Activated CD8-positive, alpha-beta memory T cell treated with anti-CD3 and anti-CD28 coated beads for 36 hours (primary cell): ENCODE results near the gene DPF1. TPM values are rescaled to one million over a fixed set of nuclear protein-coding genes. Genes with fewer than 3 reads are reported as not detected.

ENCODE experiments used
- CTCF ChIA-PET: fragments of 350-600 bp; sonication (Branson Sonifier 250); formaldehyde crosslinking; loops from one replicate; lab custom pipeline; 2021; ENCODE audit warnings: antibody characterized with exemption; lab: Charles Lee
- POLR2A ChIA-PET: fragments of 350-600 bp; sonication (Branson Sonifier 250); formaldehyde crosslinking; loops from one replicate; lab custom pipeline; 2021; ENCODE audit warnings: antibody characterized with exemption; lab: Charles Lee
- total RNA-seq, 2 experiments: library from RNA; stranded (reverse); gene quantifications; one replicate each; pipeline ENCODE4 v1.2.3, GENCODE V29; 2021

The DPF1 gene
- total RNA-seq, 2 experiments from 2014 or later = 0.48 to 0.65 TPM

- ChIA-PET POLR2A (no interaction called here), CTCF (interaction anchor here (1.2 to 1.4 kb wide), 2 partner anchors 35 to 289 kb away, joined by 4 read pairs; no protein-coding TSS in a partner anchor)
These were observed 32.3 kb downstream of the DPF1 start for GRCh38 chr19:38191747-38192146.

DNA sequence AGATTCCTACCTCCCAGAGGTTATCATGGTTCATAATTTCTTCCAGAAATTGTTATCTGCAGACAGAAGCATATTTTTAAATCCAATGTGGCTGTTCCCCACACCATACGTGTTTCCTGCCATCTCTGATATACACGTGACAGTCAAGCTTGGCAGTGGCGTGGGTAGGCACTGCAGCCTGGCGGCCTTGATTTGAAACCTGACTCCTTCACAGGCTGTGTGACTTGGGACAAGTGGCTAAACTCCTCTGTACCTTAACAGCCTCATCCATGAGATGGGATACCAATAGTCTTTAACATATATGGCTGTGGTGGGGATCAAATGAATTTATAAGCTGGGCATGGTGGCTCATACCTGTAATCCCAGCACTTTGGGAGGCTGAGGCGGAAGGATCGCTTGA lies 33.2 kb downstream of the DPF1 start:
- ChIA-PET POLR2A (no interaction called here), CTCF (interaction anchor here (1.2 to 1.4 kb wide), 2 partner anchors 36 to 288 kb away, joined by 4 read pairs; no protein-coding TSS in a partner anchor)

GRCh38 chr19:38190061-38190460 lies 34.0 kb downstream of the DPF1 start:
- ChIA-PET POLR2A (no interaction called here), CTCF (interaction anchor here (1.4 kb wide), 1 partner anchor 287 kb away, joined by 4 read pairs; no protein-coding TSS in a partner anchor)

DNA sequence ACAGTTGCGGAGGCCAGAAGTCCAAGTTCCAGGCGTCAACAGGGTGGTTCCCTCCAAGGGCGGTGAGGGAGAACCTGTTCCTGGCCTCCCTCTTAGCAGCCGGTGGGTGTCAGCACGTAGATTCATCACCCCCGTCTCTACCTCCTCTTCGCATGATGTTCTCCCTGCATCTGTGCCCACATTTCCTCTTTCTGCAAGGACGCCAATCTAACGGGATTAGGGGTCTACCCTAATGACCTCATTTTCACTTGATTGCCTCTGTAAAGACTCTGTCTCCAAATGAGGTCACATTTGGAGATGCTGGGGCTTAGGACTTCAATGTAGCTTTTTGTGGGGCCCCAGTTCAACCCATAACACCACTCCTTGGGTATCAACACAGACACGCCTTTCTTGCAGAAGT lies 38.5 kb downstream of the DPF1 start:
- ChIA-PET POLR2A (no interaction called here), CTCF (no interaction called here)

GRCh38 chr19:38184815-38185214 lies 39.2 kb downstream of the DPF1 start:
- ChIA-PET POLR2A (no interaction called here), CTCF (no interaction called here)

DNA sequence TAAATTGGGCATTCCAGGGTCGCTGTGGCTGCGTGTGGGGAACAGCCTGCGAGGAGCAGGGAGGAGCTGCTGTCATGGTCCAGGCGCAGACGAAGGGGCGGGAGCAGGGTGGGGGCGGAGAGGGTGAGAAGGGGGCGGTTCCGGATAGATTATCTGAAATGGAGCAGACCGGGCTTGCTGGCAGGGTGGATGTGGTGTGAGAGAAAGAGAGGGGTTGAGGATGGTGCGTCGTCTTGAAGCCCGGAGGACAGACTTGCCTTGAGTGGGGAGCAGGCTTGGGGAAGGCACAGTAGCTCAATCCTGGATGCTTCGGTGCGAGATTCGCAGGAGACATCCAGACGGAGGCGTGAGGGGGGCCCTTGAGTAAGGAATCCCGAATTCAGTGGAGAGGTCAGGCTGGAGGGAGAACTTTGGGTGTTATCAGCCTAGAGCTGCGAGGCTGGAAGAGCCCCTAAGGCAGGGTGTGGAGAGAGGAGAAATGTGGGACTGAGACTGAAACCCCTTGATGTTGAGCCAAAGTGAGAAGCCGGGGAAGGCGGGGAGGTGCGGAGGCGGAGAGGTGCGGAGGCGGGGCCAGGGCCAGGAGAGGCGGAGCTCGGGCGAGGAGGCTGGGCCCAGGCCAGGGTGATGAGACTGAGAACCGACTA lies 40.6 kb downstream of the DPF1 start:
- CTCF ChIA-PET = no interaction called here
- POLR2A ChIA-PET = no interaction called here

GRCh38 chr19:38182536-38183210 lies 41.3 kb downstream of the DPF1 start:
- ChIA-PET CTCF (no interaction called here), POLR2A (no interaction called here)

- POLR2A ChIA-PET = no interaction called here
- CTCF ChIA-PET = no interaction called here
These were observed 44.0 kb downstream of the DPF1 start for GRCh38 chr19:38180071-38180470.

DNA sequence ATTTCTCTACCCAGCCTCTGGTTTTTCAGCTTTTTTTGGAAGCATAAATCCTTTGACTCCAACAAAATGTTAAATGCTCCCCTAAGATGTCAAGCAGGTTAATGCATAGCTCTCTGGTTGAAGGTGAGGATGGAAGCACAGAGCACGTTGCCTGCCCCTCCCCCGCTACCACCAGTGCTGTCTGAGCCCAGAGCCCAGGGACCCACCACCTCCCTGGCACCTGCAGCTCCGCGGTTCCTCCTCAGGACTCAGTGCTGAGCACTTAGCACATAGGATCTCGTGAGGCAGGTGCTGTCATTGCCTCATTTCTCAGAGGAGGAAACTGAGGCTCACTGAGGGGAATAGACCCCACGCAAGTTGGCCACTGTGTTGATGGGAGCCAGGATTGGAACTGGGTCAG lies 48.6 kb downstream of the DPF1 start:
- ChIA-PET CTCF (interaction anchor here (0.6 kb wide), 1 partner anchor 450 kb away, joined by 3 read pairs; no protein-coding TSS in a partner anchor), POLR2A (no interaction called here)

- CTCF ChIA-PET = no interaction called here
- POLR2A ChIA-PET = no interaction called here
These were observed 50.6 kb downstream of the DPF1 start for GRCh38 chr19:38173291-38174041.

DNA sequence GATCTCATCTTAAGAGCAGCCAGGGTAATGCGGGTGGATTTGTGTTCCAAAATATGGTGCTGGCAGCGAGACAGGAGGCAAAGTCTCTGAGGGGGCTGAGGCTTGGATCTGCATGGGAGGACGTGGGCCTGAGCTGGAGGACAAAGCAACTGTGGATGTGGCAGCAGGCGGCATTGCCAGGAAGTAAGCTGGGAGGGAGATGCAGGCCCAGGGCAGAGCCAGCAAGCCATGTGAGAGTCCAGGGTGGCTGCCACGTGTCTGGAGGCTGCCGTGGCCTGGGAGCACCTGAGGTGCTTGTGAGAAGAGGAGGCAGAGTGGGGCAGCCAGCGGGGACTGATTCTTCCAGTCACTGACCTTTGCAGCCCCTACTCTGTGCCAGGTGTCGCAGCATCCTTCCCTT lies 52.0 kb downstream of the DPF1 start:
- CTCF ChIA-PET = interaction anchor here (1.0 kb wide), 1 partner anchor 28 kb away, joined by 3 read pairs; no protein-coding TSS in a partner anchor
- POLR2A ChIA-PET = no interaction called here

- POLR2A ChIA-PET = no interaction called here
These were observed 53.7 kb downstream of the DPF1 start for GRCh38 chr19:38170334-38170733.

DNA sequence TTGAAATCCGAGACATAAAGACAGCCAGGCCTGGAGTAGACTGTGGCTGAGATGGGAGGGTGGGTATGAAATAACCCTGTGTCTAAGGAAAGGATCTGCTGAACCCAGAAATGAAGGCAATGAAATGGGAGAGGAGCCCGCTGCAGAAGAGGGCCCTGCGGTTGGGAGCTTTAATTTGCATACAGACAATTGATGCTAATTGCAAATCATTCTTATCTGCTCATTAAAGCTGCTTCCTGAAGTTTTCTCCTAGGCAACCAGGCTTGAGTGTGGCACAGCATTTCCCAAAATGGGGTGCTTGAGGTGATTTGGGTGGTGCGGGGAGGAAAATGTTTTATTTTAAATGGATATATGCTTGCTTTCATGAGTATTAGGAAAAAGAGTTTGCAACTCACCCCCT lies 55.4 kb downstream of the DPF1 start:
- CTCF ChIA-PET = no interaction called here

More at GRCh38 chr19:38170334-38170733, 53.7 kb downstream of the DPF1 start:
- CTCF ChIA-PET = no interaction called here

GRCh38 chr19:38165335-38165734 lies 58.7 kb downstream of the DPF1 start:
- ChIA-PET CTCF (no interaction called here), POLR2A (no interaction called here)

More for the DNA sequence above, 55.4 kb downstream of the DPF1 start:
- POLR2A ChIA-PET = no interaction called here

GRCh38 chr19:38164526-38164925 lies 59.5 kb downstream of the DPF1 start:
- ChIA-PET POLR2A (no interaction called here), CTCF (no interaction called here)

GRCh38 chr19:38163419-38164290 lies 60.4 kb downstream of the DPF1 start:
- CTCF ChIA-PET = no interaction called here

GRCh38 chr19:38162632-38163031 lies 61.4 kb downstream of the DPF1 start:
- ChIA-PET CTCF (no interaction called here), POLR2A (no interaction called here)

More at GRCh38 chr19:38163419-38164290, 60.4 kb downstream of the DPF1 start:
- POLR2A ChIA-PET = no interaction called here

DNA sequence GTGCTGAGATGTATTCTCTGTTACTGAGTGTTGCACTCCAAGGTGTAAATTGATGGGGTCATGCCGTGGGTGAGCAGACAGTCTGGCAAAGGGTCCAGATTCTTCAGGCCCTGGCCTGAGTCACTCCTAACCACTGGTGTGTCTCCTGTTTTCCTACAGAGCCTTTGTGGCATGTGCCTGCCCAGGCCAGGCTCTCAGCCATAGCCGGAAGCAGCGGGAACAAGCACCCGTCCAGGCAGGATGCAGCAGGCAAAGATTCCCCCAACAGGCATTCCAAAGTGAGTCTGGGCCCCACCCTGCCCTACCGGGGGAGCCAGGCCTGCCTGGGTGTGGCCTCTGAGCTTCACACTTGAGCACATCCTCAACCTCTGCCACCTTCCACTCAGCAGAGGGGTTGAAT lies 61.9 kb downstream of the DPF1 start:
- ChIA-PET POLR2A (no interaction called here), CTCF (no interaction called here)
